Left kidney (tissue), 8 donors: ENCODE data around the gene TRPM4. TPM values are rescaled to one million over a fixed set of nuclear protein-coding genes. Genes with fewer than 3 reads are reported as not detected.
"Not testable (repeated sequence)": the region's sequence is repeated elsewhere in the genome, so short reads cannot be mapped to it uniquely, and the experiment has no call there.

Source experiments
- DNase-seq: peaks from one replicate; pipeline ENCODE4 v3.0.0-alpha.2; 2013
- long read RNA-seq, 8 donors: transcript quantifications; one replicate each; lab custom pipeline, GENCODE V29; 2026
- polyA plus RNA-seq: library from polyadenylated mRNA; unstranded; fragments of 120-200 nt; gene quantifications from one replicate; pipeline ENCODE4 v1.2.1, GENCODE V29; 2013; ENCODE audit not compliant: insufficient read length

The TRPM4 gene
- 29.4 TPM for polyA plus RNA-seq
- long read RNA-seq, donor 1, partial matches to known transcripts, result 10 of 12 reads
- long read RNA-seq, donor 1, other reads (novel, unspliced or antisense), result 0 of 12 reads
- long read RNA-seq, donor 2, full-length matches to known transcripts, result 2 of 2 reads
- long read RNA-seq, donor 2, partial matches to known transcripts, result 0 of 2 reads
- long read RNA-seq, donor 2, other reads (novel, unspliced or antisense), result 0 of 2 reads
- long read RNA-seq, donor 3, result 0 reads
- long read RNA-seq, donor 4, partial matches to known transcripts, result 6 of 6 reads
- long read RNA-seq, donor 4, other reads (novel, unspliced or antisense), result 0 of 6 reads
- long read RNA-seq, donor 5, partial matches to known transcripts, result 10 of 11 reads
- long read RNA-seq, donor 5, other reads (novel, unspliced or antisense), result 0 of 11 reads
- long read RNA-seq, donor 6, full-length matches to known transcripts, result 3 of 3 reads
- long read RNA-seq, donor 6, partial matches to known transcripts, result 0 of 3 reads
- long read RNA-seq, donor 6, other reads (novel, unspliced or antisense), result 0 of 3 reads
- long read RNA-seq, donor 7, full-length matches to known transcripts, result 2 of 15 reads
- long read RNA-seq, donor 7, partial matches to known transcripts, result 13 of 15 reads
- long read RNA-seq, donor 7, other reads (novel, unspliced or antisense), result 0 of 15 reads
- long read RNA-seq, donor 8, full-length matches to known transcripts, result 3 of 3 reads
- long read RNA-seq, donor 8, partial matches to known transcripts, result 0 of 3 reads
- long read RNA-seq, donor 8, other reads (novel, unspliced or antisense), result 0 of 3 reads

- peak; percentile 94 for DNase-seq
These were observed at the start of gene TRPM4 for GRCh38 chr19:49157445-49158224. TRPM4 (plus strand) TSS chr19:49157792; CDS start chr19:49157867, 75 bp downstream.

DNA sequence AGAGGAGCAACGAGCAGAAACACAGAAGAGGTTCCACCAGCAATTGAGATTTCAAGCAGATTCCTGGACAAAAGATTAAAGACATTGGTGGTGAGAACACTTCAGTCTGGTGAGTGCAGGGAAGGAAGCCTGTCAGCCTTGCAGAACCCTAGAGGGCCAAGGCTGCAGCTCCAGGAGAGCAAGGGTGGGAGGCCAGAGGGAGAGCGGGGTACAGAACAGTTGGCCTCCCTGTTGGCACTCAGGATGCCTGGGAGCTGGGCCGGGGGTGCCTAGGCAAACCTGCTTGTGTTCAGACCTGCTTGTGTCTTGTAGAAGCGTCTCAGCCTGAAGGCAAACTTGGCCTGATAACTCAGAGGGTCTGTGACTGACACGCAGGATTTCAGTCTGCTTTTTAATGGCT lies 48.5 kb upstream of the TRPM4 start:
- DNase-seq, result no peak

- DNase-seq, result no peak
These were observed 47.9 kb upstream of the TRPM4 start for GRCh38 chr19:49109569-49110233.

DNA sequence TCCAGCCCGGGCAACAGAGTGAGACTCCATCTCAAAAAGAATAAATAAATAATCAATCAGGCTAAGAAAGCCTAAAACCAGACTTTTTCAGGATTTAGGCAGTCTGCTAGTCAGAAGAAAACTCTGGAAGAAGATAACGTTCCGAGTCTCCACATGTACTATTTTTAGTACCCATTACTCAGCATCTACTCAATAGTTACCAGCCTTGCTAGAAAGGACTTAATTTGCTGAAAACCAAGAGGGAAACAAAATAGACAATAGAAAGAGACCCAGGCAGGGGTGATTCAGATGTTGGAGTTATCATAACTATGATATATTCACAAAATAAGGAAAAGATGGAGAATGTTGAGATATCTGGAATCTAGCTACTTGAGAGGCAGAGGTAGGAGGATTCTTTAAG lies 47.0 kb upstream of the TRPM4 start:
- no peak for DNase-seq

- DNase-seq, result no peak
These were observed 46.2 kb upstream of the TRPM4 start for GRCh38 chr19:49111218-49111998.

DNA sequence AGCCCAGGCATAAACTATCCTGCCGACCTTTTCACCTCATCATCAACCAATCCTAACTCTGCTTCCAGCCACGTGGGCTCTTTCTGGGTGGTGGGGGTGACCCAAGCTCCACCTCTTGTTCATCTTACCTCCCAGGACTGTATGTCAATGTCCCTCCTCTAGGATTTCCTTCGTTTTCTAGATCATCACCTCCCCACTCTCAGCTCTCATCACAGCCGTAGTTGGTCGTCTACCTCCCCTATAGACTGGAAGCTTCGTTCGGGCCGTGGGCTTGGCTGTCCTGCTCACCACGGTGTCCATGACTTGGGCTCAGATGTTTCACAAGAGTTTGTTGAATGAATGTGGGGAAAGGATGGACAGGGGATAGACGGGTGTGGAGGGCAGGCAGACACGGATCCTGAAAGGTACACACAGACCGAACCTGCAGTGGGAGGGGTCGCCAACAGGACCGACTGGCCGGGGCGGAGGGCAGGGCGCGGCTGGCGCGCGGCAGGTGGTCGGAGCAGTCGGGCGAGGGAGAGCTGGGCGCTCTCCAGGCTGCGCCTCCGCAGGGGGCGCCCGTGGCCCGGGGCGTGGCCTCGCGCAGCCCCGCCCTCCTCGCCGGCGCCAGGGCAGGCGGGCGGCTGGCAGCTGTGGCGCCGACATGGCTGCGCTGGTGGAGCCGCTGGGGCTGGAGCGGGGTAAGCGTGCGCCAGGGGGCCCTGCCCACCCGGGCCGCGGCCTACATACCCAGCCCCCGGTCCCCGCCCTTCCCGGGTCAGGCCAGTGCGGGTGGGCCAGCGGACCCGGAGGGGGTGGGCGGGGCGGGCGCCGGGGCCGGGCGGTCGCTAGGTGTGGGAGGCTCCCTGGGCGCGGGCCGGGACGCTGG lies 43.6 kb upstream of the TRPM4 start, which contains the start of gene LIN7B:
Gene LIN7B (plus strand): TSS at position 609 of the 868 bp plus-strand sequence. CDS start 35 bp downstream, at position 644.
- DNase-seq, result peak; percentile 66

DNA sequence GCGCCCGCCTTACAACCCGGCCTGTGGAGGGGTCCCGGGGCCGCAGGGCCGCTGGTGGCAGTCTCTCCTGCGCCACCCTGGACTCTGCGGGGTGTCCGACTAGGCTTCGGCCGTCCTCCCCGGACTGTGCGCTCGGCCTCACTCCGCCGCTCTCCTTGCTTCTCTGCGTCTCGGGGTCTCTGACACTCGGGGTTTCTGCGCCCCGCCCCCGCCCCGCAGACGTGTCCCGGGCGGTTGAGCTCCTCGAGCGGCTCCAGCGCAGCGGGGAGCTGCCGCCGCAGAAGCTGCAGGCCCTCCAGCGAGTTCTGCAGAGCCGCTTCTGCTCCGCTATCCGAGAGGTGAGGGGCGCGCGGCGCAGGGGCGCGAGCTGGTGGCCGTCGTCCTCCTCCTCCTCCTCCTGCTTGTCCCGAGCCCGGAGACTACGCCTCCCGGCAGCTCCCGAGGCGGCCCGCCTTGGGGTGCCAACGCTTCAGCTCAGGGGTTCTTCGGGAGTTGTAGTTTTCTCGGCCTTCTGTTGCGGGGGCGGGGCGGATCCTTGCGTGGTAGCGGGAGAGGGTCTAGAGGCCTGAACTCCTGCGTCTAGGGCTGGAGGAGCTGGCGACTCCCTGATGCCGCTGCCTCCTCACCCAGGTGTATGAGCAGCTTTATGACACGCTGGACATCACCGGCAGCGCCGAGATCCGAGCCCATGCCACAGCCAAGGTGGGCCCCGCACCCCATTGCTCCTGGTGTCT lies 42.8 kb upstream of the TRPM4 start:
- DNase-seq, result peak; percentile 61

DNA sequence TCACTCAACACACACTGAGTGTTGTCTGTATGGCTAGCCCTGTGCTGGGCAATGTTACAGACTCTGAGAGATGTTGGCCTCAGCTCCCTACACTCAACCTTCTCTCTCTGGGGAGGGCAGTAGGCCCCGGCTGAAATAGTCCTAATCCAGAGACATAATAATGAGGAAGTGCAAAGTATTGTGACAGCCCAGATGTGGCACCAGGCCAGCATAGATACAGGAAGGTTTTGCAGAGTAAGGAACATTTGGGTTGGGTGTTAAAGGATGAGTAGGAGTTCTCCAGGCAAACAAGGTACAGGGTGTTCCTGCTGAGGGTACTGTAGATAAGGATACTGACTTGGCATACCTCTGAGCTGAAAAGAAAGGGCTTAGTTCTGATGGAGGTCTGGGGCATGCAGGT lies 41.0 kb upstream of the TRPM4 start:
- no peak for DNase-seq

GRCh38 chr19:49117677-49118564 lies 39.7 kb upstream of the TRPM4 start:
- DNase-seq, result no peak

- peak; percentile 92 for DNase-seq
These were observed 38.8 kb upstream of the TRPM4 start, which contains the start of gene C19orf73 for GRCh38 chr19:49118565-49119410. C19orf73 (minus strand) TSS chr19:49119143; CDS start chr19:49119022, 121 bp downstream.

- DNase-seq, result peak; percentile 65
These were observed 37.9 kb upstream of the TRPM4 start, which contains the start of gene PPFIA3 for GRCh38 chr19:49119411-49120324. PPFIA3 (plus strand) TSS chr19:49119544; CDS start chr19:49127874, 8,330 bp downstream.

GRCh38 chr19:49120325-49120683 lies 37.3 kb upstream of the TRPM4 start:
- no peak for DNase-seq

GRCh38 chr19:49120868-49121267 lies 36.7 kb upstream of the TRPM4 start:
- DNase-seq, result no peak

DNA sequence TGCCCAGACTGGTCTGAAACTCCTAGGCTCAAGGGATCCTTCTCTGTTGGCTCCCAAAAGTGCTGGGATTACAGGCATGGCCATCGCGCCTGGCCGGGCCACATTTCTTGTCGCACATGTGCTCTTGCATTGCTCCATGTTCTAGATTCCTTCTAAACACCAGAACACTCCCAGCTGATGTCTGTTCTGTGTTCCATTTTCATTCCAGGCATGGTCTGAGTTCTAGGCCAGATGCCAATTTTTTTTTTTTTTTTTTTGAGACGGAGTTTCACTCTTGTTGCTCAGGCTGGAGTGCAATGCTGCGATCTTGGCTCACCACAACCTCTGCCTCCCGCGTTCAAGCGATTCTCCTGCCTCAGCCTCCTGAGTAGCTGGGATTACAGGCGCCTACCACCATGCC lies 35.8 kb upstream of the TRPM4 start:
- DNase-seq, result not testable (repeated sequence)

GRCh38 chr19:49123285-49123684 lies 34.3 kb upstream of the TRPM4 start:
- not testable (repeated sequence) for DNase-seq
